Inflammatory macrophage treated with lipopolysaccharide for 1 hour (primary cell): ENCODE data around the gene VCAN.

Experiments used
- DNase-seq, 2 donors: peaks; one replicate each; pipeline ENCODE4 v3.0.0-alpha.2; 2020 to 2022

Gene VCAN

GRCh38 chr5:83469075-83469474, 2.5 kb upstream of the VCAN start:
- DNase-seq: no peak

GRCh38 chr5:83470526-83471404, 779 bp upstream of the VCAN start:
- DNase-seq: peak; percentile 31 to 40

GRCh38 chr5:83472213-83472507, 616 bp downstream of the VCAN start:
- DNase-seq: no peak

GRCh38 chr5:83472508-83473345, 1.2 kb downstream of the VCAN start:
- DNase-seq: peak; percentile 29 to 39

GRCh38 chr5:83473346-83474160, 2.0 kb downstream of the VCAN start:
- DNase-seq: peak; percentile 86 to 95

GRCh38 chr5:83474161-83474796, 2.7 kb downstream of the VCAN start:
- peak; percentile 79 to 80 for DNase-seq

GRCh38 chr5:83474991-83475390, 3.4 kb downstream of the VCAN start:
- no peak for DNase-seq

- peak in 1 of 2 donors; percentile 25 for DNase-seq
Measured at GRCh38 chr5:83475391-83475863, 3.9 kb downstream of the VCAN start.

- DNase-seq: no peak
Measured at GRCh38 chr5:83475935-83476814, 4.6 kb downstream of the VCAN start.

- no peak for DNase-seq
Measured at GRCh38 chr5:83482961-83483360, 11.4 kb downstream of the VCAN start.

- no peak for DNase-seq
Measured at GRCh38 chr5:83484294-83484693, 12.8 kb downstream of the VCAN start.

GRCh38 chr5:83485842-83486241, 14.3 kb downstream of the VCAN start:
- DNase-seq: no peak

- DNase-seq: no peak
Measured at GRCh38 chr5:83487155-83487554, 15.6 kb downstream of the VCAN start.

GRCh38 chr5:83488271-83488670, 16.7 kb downstream of the VCAN start:
- DNase-seq: no peak

GRCh38 chr5:83488821-83489220, 17.3 kb downstream of the VCAN start:
- DNase-seq: no peak

- DNase-seq: no peak
Measured at GRCh38 chr5:83490203-83490602, 18.7 kb downstream of the VCAN start.

- DNase-seq: no peak
Measured at GRCh38 chr5:83492331-83492730, 20.8 kb downstream of the VCAN start.

GRCh38 chr5:83493644-83494043, 22.1 kb downstream of the VCAN start:
- DNase-seq: no peak

GRCh38 chr5:83494087-83494620, 22.6 kb downstream of the VCAN start:
- DNase-seq: no peak

GRCh38 chr5:83494666-83495065, 23.1 kb downstream of the VCAN start:
- no peak for DNase-seq

- DNase-seq: no peak
Measured at GRCh38 chr5:83496626-83497025, 25.1 kb downstream of the VCAN start.
